Activated CD8-positive, alpha-beta memory T cell treated with anti-CD3 and anti-CD28 coated beads, Interleukin-2, amount 10 ng/mL, durations not matched to agents 7 days and 5 days (primary cell): Measurements from ENCODE around the gene DDR1. TPM values are rescaled to one million over a fixed set of nuclear protein-coding genes. Genes with fewer than 3 reads are reported as not detected.

Source experiments
- ATAC-seq: fragments of 150-1000 bp; cut with Tn5 transposase; one replicate; pipeline ENCODE4 v1.10.0; 2021; ENCODE audit warnings: moderate library complexity
- CTCF ChIA-PET: fragments of 350-600 bp; sonication (Branson Sonifier 250); formaldehyde crosslinking; loops from one replicate; lab custom pipeline; 2021; ENCODE audit warnings: antibody characterized with exemption; lab: Charles Lee
- DNase-seq: peaks from one replicate; pipeline ENCODE4 v3.0.0-alpha.2; 2020
- H3K27ac Mint-ChIP-seq: one replicate; pipeline ENCODE4 v1.8.0; 2021; ENCODE audit warnings: mild to moderate bottlenecking, mixed read lengths
- H3K27me3 Mint-ChIP-seq: one replicate; pipeline ENCODE4 v1.8.0; 2021; ENCODE audit warnings: mixed read lengths
- H3K36me3 Mint-ChIP-seq: one replicate; pipeline ENCODE4 v1.8.0; 2021; ENCODE audit warnings: mild to moderate bottlenecking, mixed read lengths
- H3K4me1 Mint-ChIP-seq: one replicate; pipeline ENCODE4 v1.8.0; 2021; ENCODE audit warnings: mixed read lengths
- H3K4me3 Mint-ChIP-seq: one replicate; pipeline ENCODE4 v1.8.0; 2021; ENCODE audit warnings: mild to moderate bottlenecking, moderate library complexity, mixed read lengths
- H3K9me3 Mint-ChIP-seq: one replicate; pipeline ENCODE4 v1.8.0; 2022; ENCODE audit warnings: low read depth, mixed read lengths
- microRNA-seq: library from miRNA; unstranded; fragments of <30 nt; microRNA quantifications from one replicate; pipeline ENCODE4 v1.2.0, GENCODE V29; 2022
- total RNA-seq, 2 experiments: library from RNA; stranded (reverse); gene quantifications; one replicate each; pipeline ENCODE4 v1.2.3, GENCODE V29; 2021

DDR1 gene
- total RNA-seq, 2 experiments from 2014 or later, result 3.8 to 4.9 TPM

DNA sequence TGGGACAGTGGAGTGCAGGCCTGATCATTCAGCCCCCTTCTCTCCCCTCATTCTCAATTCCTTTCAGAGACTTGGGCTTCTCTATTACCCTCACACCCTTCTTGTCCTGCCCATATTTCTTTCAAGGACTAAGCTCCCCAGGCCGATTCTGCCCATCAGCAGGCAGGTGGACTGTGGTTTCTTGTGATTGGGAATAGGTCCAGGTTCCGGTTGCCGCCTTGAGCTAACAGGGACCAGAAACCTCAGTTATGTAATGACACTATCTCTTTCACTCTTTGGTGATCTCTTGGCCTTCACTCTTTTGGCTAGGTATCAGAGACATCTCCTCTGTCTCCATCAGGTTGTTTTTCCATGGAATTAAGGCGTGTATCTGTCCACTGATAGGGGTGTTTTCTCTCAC is 62.9 kb downstream of the DDR1 start:
- H3K9me3 Mint-ChIP-seq, result no peaks in the 10 kb centered on the region
- CTCF ChIA-PET, result no interaction called here
- H3K4me1 Mint-ChIP-seq, result no peaks in the 10 kb centered on the region
- DNase-seq (no peak), ATAC-seq (no peak)
- no peak overlapping the region for H3K4me3 Mint-ChIP-seq
- H3K27ac Mint-ChIP-seq, result no peak overlapping the region
- no peaks in the 10 kb centered on the region for H3K36me3 Mint-ChIP-seq
- peaks cover 80% of the 10 kb centered on the region for H3K27me3 Mint-ChIP-seq

DNA sequence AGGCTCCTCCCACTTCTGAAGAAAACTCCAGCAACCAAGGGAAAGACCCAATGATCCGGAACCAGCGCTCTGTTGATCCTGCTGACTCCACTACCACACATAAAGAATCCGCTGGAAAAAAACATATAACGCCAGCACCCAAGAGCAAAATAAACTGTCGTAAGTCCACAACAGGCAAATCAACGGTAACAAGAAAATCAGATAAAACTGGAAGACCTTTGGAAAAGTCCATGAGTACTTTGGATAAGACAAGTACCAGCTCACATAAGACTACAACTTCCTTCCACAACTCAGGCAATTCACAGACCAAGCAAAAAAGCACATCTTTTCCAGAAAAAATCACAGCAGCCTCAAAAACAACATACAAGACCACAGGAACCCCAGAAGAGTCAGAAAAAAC is 64.5 kb downstream of the DDR1 start:
- Mint-ChIP-seq H3K4me1 (no peaks in the 10 kb centered on the region), H3K36me3 (no peaks in the 10 kb centered on the region), H3K4me3 (no peak overlapping the region), H3K9me3 (no peaks in the 10 kb centered on the region), H3K27me3 (peaks cover 80% of the 10 kb centered on the region), H3K27ac (no peak overlapping the region)
- no peak for DNase-seq
- CTCF ChIA-PET, result interaction anchor here (1.1 kb wide), 1 partner anchor 8 kb away, joined by 3 read pairs; the partner anchor contains the start of gene MUCL3
- no peak for ATAC-seq

Small RNA genes within 50 kb of the gene (microRNA-seq; reads per million reads assigned to microRNA genes)
- not detected for gene MIR4640

Other genes starting within 250 kb of the DDR1 start
- 10 to 100 TPM; 32.5 to 33.9 TPM for gene C6orf136, start 237.4 kb upstream of the DDR1 start, total RNA-seq
- 10 to 100 TPM; 39.5 to 49.6 TPM for gene DHX16, start 211.5 kb upstream of the DDR1 start, total RNA-seq
- gene PPP1R18, start 197.9 kb upstream of the DDR1 start, total RNA-seq, result 100 to 1,000 TPM; 257 to 293 TPM
- gene NRM, start 193.5 kb upstream of the DDR1 start, total RNA-seq, result 10 to 100 TPM; 30.2 to 36.4 TPM
- 10 to 100 TPM; 67.4 to 83.9 TPM for gene MDC1, start 167.2 kb upstream of the DDR1 start, total RNA-seq
- gene TUBB, start 164.2 kb upstream of the DDR1 start, total RNA-seq, result 1,000 to 10,000 TPM; 1,499 to 1,522 TPM
- gene FLOT1, start 141.8 kb upstream of the DDR1 start, total RNA-seq, result 100 to 1,000 TPM; 165 to 184 TPM
- gene IER3, start 140.0 kb upstream of the DDR1 start, total RNA-seq, result 10 to 100 TPM in 1 of 2 experiments, 1 to 10 TPM in 1; 10.0 to 62.7 TPM
- 10 to 100 TPM; 30.0 to 34.9 TPM for gene GTF2H4, start 23.7 kb downstream of the DDR1 start, total RNA-seq
- gene VARS2, start 29.7 kb downstream of the DDR1 start, total RNA-seq, result 10 to 100 TPM; 46.6 to 54.1 TPM
- gene SFTA2, start 47.7 kb downstream of the DDR1 start, total RNA-seq, result not detected
- gene MUCL3, start 56.5 kb downstream of the DDR1 start, total RNA-seq, result not detected
- not detected for gene MUC21, start 99.2 kb downstream of the DDR1 start, total RNA-seq
- not detected for gene MUC22, start 126.0 kb downstream of the DDR1 start, total RNA-seq
- gene C6orf15, start 228.1 kb downstream of the DDR1 start, total RNA-seq, result not detected
- under 1 TPM in 1 of 2 experiments, not detected in 1; 0.26 TPM for gene PSORS1C1, start 230.3 kb downstream of the DDR1 start, total RNA-seq
- not detected for gene CDSN, start 235.9 kb downstream of the DDR1 start, total RNA-seq